Measurements from ENCODE around the gene SUMO2. TPM values are rescaled to one million over a fixed set of nuclear protein-coding genes. Genes with fewer than 3 reads are reported as not detected.

SUMO2 gene
- total RNA-seq, 1 donor from 2014 or later, result 776 TPM

GRCh38 chr17:75154195-75155106 is 28.3 kb downstream of the SUMO2 start, which contains the start of gene JPT1:
JPT1 (minus strand) TSS chr17:75154512; CDS start chr17:75154397, 115 bp downstream.
- peaks cover 25% of the 10 kb centered on the region for H3K4me1 Mint-ChIP-seq
- H3K36me3 Mint-ChIP-seq (ENCODE audit: low read depth), result peaks cover 17% of the 10 kb centered on the region
- TF ChIP-seq, protein P1, sequence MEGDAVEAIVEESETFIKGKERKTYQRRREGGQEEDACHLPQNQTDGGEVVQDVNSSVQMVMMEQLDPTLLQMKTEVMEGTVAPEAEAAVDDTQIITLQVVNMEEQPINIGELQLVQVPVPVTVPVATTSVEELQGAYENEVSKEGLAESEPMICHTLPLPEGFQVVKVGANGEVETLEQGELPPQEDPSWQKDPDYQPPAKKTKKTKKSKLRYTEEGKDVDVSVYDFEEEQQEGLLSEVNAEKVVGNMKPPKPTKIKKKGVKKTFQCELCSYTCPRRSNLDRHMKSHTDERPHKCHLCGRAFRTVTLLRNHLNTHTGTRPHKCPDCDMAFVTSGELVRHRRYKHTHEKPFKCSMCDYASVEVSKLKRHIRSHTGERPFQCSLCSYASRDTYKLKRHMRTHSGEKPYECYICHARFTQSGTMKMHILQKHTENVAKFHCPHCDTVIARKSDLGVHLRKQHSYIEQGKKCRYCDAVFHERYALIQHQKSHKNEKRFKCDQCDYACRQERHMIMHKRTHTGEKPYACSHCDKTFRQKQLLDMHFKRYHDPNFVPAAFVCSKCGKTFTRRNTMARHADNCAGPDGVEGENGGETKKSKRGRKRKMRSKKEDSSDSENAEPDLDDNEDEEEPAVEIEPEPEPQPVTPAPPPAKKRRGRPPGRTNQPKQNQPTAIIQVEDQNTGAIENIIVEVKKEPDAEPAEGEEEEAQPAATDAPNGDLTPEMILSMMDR (conservative IDR thresholded peaks at IDR 0.05), result no peak
- peak; percentile 97 for DNase-seq (ENCODE audit: low read depth, low spot score)
- no peaks in the 10 kb centered on the region for H3K9me3 Mint-ChIP-seq
- H3K27ac Mint-ChIP-seq (ENCODE audit: unreplicated experiment), result peak within 1 kb of the TSS; percentile 99
- peaks cover 14% of the 10 kb centered on the region for H3K27me3 Mint-ChIP-seq (ENCODE audit: low read depth)
- H3K4me3 Mint-ChIP-seq, result peak within 1 kb of the TSS; percentile 96

- DNase-seq (ENCODE audit: low read depth, low spot score), result peak; percentile 24
Measured at GRCh38 chr17:75153780-75154194, 29.0 kb downstream of the SUMO2 start.

GRCh38 chr17:75152922-75153779 is 29.6 kb downstream of the SUMO2 start:
- H3K9me3 Mint-ChIP-seq, result no peaks in the 10 kb centered on the region
- peak; percentile 22 for DNase-seq (ENCODE audit: low read depth, low spot score)
- TF ChIP-seq, protein P1 (conservative IDR thresholded peaks at IDR 0.05), result no peak

More at GRCh38 chr17:75153780-75154194, 29.0 kb downstream of the SUMO2 start:
- Mint-ChIP-seq H3K27ac (ENCODE audit: unreplicated experiment) (peak overlapping the region; percentile 99), H3K9me3 (no peaks in the 10 kb centered on the region), H3K4me3 (peak overlapping the region; percentile 96), H3K4me1 (peaks cover 26% of the 10 kb centered on the region), H3K27me3 (ENCODE audit: low read depth) (peaks cover 14% of the 10 kb centered on the region), H3K36me3 (ENCODE audit: low read depth) (peaks cover 17% of the 10 kb centered on the region)
- TF ChIP-seq, protein P1 (conservative IDR thresholded peaks at IDR 0.05), result no peak

DNA sequence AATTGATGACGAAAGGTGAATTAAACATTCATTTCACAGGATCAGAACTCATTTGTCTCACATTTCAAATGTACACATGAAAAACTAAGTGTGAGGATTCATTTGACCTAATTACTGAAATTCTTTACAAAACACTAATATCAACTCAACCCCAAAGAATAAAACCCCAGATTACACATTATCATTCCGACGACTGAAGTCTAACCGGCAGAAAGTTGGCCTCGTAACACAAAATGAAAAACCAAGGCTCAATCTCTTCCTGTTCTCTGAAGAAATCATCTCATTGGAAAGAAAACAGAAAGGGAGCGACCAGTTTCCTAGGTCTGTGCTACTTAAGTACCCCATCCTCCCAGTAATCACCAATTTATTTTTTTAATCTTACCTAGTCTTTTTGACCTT is 30.2 kb downstream of the SUMO2 start:
- TF ChIP-seq, protein P1 (conservative IDR thresholded peaks at IDR 0.05), result no peak
- H3K4me1 Mint-ChIP-seq, result peaks cover 29% of the 10 kb centered on the region
- H3K27me3 Mint-ChIP-seq (ENCODE audit: low read depth), result peaks cover 14% of the 10 kb centered on the region
- peak overlapping the region; percentile 99 for H3K27ac Mint-ChIP-seq (ENCODE audit: unreplicated experiment)
- no peak for DNase-seq (ENCODE audit: low read depth, low spot score)
- peaks cover 20% of the 10 kb centered on the region for H3K36me3 Mint-ChIP-seq (ENCODE audit: low read depth)
- H3K4me3 Mint-ChIP-seq, result peak overlapping the region; percentile 96
- H3K9me3 Mint-ChIP-seq, result no peaks in the 10 kb centered on the region

More at GRCh38 chr17:75152922-75153779, 29.6 kb downstream of the SUMO2 start:
- peaks cover 17% of the 10 kb centered on the region for H3K36me3 Mint-ChIP-seq (ENCODE audit: low read depth)
- H3K4me1 Mint-ChIP-seq, result peaks cover 29% of the 10 kb centered on the region
- H3K4me3 Mint-ChIP-seq, result peak overlapping the region; percentile 96
- H3K27ac Mint-ChIP-seq (ENCODE audit: unreplicated experiment), result peak overlapping the region; percentile 99
- peaks cover 14% of the 10 kb centered on the region for H3K27me3 Mint-ChIP-seq (ENCODE audit: low read depth)

DNA sequence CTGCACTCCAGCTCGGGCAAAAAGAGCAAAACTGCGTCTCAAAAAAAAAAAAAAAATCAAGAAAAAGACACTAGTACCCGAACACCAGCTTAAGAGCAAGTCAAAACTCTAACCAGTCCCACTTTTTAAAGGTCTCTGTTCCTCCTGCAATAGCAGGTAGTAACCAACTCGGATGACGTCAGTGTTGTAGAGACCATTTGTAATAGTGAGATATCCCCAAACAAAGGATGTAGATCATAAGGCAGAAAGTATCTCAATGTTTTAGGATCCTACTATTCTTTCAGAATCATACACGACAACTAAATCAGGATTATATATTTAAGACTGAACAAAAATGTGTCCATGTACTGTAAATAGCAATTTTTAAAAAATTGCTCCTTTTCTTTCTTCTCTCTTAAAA is 30.8 kb downstream of the SUMO2 start:
- Mint-ChIP-seq H3K9me3 (no peaks in the 10 kb centered on the region), H3K27me3 (ENCODE audit: low read depth) (peaks cover 13% of the 10 kb centered on the region), H3K27ac (ENCODE audit: unreplicated experiment) (peak overlapping the region; percentile 99), H3K4me3 (peak overlapping the region; percentile 96), H3K36me3 (ENCODE audit: low read depth) (peaks cover 23% of the 10 kb centered on the region), H3K4me1 (peaks cover 29% of the 10 kb centered on the region)
- TF ChIP-seq, protein P1 (conservative IDR thresholded peaks at IDR 0.05), result no peak
- DNase-seq (ENCODE audit: low read depth, low spot score), result no peak
